Measurements from ENCODE around the gene COG5. TPM values are rescaled to one million over a fixed set of nuclear protein-coding genes. Genes with fewer than 3 reads are reported as not detected.

COG5 gene
- total and polyA plus RNA-seq, 10 of the 15 experiments (the other 5 are each of a cell fraction or from before 2014, with no cell fraction given): 5.5 to 27.9 (median 15.6) TPM

DNA sequence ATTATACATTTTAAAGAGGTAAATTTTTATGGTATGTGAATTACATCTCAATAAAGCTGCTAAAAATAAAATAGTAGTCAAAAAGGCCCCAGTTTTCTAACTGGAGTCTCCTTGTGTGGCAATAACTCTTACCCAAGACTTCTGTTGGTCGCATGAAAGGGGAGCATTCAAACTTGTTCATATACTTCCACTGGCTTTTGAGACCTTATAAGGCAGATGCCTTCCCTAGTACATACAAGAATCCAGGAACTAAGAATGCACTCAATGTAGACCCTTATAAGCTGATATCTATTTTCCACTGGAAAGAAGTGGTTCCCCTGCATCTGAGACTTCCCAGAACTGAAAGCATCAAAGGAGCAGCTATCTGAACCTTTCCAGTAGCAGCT, 29.3 kb upstream of the COG5 start:
- Histone ChIP-seq H3K36me3 (ENCODE audit: control insufficient read depth in 2 of 2, insufficient read depth in 2 of 2, low read length in 1 of 2) (peaks cover 2 to 3% of the 10 kb centered on the region in 2 experiments; a peak in 1 of 4 replicates), H3K79me2 (ENCODE audit: control insufficient read depth, insufficient read depth, low read length) (no peaks in the 10 kb centered on the region)
- SMC1A ChIA-PET (ENCODE audit: uncharacterized antibody, unreplicated experiment): interaction anchor here (0.8 kb wide), 1 partner anchor 458 kb away, joined by 3 read pairs; no protein-coding TSS in a partner anchor

More for the DNA sequence above, 29.3 kb upstream of the COG5 start:
- CTCF ChIA-PET: interaction anchor here (0.9 to 1.5 kb wide), 3 partner anchors 9 to 13 kb away, joined by 3 to 4 read pairs (median 4); no protein-coding TSS in a partner anchor
- TF ChIP-seq, protein P1, sequence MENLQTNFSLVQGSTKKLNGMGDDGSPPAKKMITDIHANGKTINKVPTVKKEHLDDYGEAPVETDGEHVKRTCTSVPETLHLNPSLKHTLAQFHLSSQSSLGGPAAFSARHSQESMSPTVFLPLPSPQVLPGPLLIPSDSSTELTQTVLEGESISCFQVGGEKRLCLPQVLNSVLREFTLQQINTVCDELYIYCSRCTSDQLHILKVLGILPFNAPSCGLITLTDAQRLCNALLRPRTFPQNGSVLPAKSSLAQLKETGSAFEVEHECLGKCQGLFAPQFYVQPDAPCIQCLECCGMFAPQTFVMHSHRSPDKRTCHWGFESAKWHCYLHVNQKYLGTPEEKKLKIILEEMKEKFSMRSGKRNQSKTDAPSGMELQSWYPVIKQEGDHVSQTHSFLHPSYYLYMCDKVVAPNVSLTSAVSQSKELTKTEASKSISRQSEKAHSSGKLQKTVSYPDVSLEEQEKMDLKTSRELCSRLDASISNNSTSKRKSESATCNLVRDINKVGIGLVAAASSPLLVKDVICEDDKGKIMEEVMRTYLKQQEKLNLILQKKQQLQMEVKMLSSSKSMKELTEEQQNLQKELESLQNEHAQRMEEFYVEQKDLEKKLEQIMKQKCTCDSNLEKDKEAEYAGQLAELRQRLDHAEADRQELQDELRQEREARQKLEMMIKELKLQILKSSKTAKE (IDR thresholded peaks at IDR 0.05; ENCODE audit: low read depth, poor library complexity, severe bottlenecking): no peak
- TF ChIP-seq, protein P2, sequence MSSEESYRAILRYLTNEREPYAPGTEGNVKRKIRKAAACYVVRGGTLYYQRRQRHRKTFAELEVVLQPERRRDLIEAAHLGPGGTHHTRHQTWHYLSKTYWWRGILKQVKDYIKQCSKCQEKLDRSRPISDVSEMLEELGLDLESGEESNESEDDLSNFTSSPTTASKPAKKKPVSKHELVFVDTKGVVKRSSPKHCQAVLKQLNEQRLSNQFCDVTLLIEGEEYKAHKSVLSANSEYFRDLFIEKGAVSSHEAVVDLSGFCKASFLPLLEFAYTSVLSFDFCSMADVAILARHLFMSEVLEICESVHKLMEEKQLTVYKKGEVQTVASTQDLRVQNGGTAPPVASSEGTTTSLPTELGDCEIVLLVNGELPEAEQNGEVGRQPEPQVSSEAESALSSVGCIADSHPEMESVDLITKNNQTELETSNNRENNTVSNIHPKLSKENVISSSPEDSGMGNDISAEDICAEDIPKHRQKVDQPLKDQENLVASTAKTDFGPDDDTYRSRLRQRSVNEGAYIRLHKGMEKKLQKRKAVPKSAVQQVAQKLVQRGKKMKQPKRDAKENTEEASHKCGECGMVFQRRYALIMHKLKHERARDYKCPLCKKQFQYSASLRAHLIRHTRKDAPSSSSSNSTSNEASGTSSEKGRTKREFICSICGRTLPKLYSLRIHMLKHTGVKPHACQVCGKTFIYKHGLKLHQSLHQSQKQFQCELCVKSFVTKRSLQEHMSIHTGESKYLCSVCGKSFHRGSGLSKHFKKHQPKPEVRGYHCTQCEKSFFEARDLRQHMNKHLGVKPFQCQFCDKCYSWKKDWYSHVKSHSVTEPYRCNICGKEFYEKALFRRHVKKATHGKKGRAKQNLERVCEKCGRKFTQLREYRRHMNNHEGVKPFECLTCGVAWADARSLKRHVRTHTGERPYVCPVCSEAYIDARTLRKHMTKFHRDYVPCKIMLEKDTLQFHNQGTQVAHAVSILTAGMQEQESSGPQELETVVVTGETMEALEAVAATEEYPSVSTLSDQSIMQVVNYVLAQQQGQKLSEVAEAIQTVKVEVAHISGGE (CRISPR knock-in tag; IDR thresholded peaks at IDR 0.05): no peak
- TF ChIP-seq ZNF24 (IDR thresholded peaks at IDR 0.05) (no peak), NFYB (IDR thresholded peaks at IDR 0.05; ENCODE audit: insufficient read depth, low read depth, low read length) (no peak), SUPT20H (IDR thresholded peaks at IDR 0.05; ENCODE audit: borderline replicate concordance, control insufficient read depth, low read depth, low read length) (no peak), IKZF2 (IDR thresholded peaks at IDR 0.05) (no peak), SREBF1 (IDR thresholded peaks at IDR 0.05; ENCODE audit: low read length) (no peak), TCF12 (IDR thresholded peaks at IDR 0.05; ENCODE audit: low read depth, low read length) (no peak), RUNX3 (IDR thresholded peaks at IDR 0.05; ENCODE audit: low read length) (no peak), NRF1 (conservative IDR thresholded peaks at IDR 0.05; ENCODE audit: low read depth, low read length) (no peak), FOXK2 (IDR thresholded peaks at IDR 0.05) (no peak), SP1 (IDR thresholded peaks at IDR 0.05; ENCODE audit: low read depth, low read length) (no peak)
- TF ChIP-seq, protein P3, sequence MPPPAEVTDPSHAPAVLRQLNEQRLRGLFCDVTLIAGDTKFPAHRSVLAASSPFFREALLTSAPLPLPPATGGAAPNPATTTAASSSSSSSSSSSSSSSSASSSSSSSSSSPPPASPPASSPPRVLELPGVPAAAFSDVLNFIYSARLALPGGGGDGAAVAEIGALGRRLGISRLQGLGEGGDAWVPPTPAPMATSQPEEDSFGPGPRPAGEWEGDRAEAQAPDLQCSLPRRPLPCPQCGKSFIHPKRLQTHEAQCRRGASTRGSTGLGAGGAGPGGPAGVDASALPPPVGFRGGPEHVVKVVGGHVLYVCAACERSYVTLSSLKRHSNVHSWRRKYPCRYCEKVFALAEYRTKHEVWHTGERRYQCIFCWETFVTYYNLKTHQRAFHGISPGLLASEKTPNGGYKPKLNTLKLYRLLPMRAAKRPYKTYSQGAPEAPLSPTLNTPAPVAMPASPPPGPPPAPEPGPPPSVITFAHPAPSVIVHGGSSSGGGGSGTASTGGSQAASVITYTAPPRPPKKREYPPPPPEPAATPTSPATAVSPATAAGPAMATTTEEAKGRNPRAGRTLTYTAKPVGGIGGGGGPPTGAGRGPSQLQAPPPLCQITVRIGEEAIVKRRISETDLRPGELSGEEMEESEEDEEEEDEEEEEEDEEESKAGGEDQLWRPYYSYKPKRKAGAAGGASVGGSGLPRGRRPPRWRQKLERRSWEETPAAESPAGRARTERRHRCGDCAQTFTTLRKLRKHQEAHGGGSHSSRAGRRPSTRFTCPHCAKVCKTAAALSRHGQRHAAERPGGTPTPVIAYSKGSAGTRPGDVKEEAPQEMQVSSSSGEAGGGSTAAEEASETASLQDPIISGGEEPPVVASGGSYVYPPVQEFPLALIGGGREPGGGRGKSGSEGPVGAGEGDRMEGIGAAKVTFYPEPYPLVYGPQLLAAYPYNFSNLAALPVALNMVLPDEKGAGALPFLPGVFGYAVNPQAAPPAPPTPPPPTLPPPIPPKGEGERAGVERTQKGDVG (CRISPR knock-in tag; IDR thresholded peaks at IDR 0.05): no peak
- TF ChIP-seq, protein P4, sequence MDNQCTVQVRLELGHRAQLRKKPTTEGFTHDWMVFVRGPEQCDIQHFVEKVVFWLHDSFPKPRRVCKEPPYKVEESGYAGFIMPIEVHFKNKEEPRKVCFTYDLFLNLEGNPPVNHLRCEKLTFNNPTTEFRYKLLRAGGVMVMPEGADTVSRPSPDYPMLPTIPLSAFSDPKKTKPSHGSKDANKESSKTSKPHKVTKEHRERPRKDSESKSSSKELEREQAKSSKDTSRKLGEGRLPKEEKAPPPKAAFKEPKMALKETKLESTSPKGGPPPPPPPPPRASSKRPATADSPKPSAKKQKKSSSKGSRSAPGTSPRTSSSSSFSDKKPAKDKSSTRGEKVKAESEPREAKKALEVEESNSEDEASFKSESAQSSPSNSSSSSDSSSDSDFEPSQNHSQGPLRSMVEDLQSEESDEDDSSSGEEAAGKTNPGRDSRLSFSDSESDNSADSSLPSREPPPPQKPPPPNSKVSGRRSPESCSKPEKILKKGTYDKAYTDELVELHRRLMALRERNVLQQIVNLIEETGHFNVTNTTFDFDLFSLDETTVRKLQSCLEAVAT (IDR thresholded peaks at IDR 0.05): no peak
- no peak overlapping the region for H2AFZ ChIP-seq (ENCODE audit: control insufficient read depth, low read depth, low read length)
- in situ Hi-C loops (cut with MboI) (no loop called here), intact Hi-C loops (cut with micrococcal nuclease; ENCODE audit: unreplicated experiment) (no loop called here)
- H3K4me1 ChIP-seq (ENCODE audit: control insufficient read depth, insufficient read depth, low read length): no peaks in the 10 kb centered on the region
- WGBS (ENCODE audit: insufficient coverage, insufficient replicate concordance, low lambda C conversion rate, missing lambda C conversion rate): 62% methylated on average over 1 of the region's 1 CpG
- FAIRE-seq: no peak
- no peaks in the 10 kb centered on the region for H3K9me3 ChIP-seq (replicated peaks; ENCODE audit: control insufficient read depth, insufficient read depth, low read length)
- no peak overlapping the region for H3K27ac ChIP-seq (ENCODE audit: control insufficient read depth, insufficient read depth)
- POLR2A ChIA-PET: no interaction called here
- no peaks in the 10 kb centered on the region for H4K20me1 ChIP-seq (ENCODE audit: control insufficient read depth, insufficient read depth)
- no TSS peak for BruUV-seq (replicated peaks)
- H3K27me3 ChIP-seq (replicated peaks in 1 of 2; ENCODE audit: control insufficient read depth in 2 of 2, insufficient read depth in 2 of 2, low read length in 1 of 2): no peaks in the 10 kb centered on the region
- no peak overlapping the region for H3K4me2 ChIP-seq (ENCODE audit: control insufficient read depth, insufficient read depth)
- ATAC-seq: no peak
- RAD21 ChIA-PET (ENCODE audit: unreplicated experiment): no interaction called here
- H3K4me3 ChIP-seq: no peak overlapping the region
- DNase-seq (ENCODE audit: low read depth, low spot score): no peak
- H3K9ac ChIP-seq (ENCODE audit: control insufficient read depth, insufficient read depth, low read length): no peak overlapping the region
